Measurements from ENCODE around the gene ABI3BP. TPM values are rescaled to one million over a fixed set of nuclear protein-coding genes. Genes with fewer than 3 reads are reported as not detected.

Gene ABI3BP
- total RNA-seq, 1 experiment from 2014 or later = 0.74 TPM

GRCh38 chr3:100912976-100913545 is 80.2 kb downstream of the ABI3BP start:
- Mint-ChIP-seq H3K27me3 (ENCODE audit: low read depth) (no peaks in the 10 kb centered on the region), H3K4me3 (no peak overlapping the region), H3K36me3 (0 out of 2 replicates have a peak, but pooled peaks cover 4% of the 10 kb centered on the region), H3K4me1 (peaks cover 16% of the 10 kb centered on the region), H3K27ac (no peak overlapping the region), H3K9me3 (peaks cover 12% of the 10 kb centered on the region)
- ChIA-PET POLR2A (no interaction called here), CTCF (no interaction called here)
- ATAC-seq (no peak), DNase-seq (ENCODE audit: low spot score) (no peak)
- TF ChIP-seq USF1 (CRISPR knock-in tag; IDR thresholded peaks at IDR 0.05) = no peak
- no peak for TF ChIP-seq RELA (CRISPR knock-in tag; IDR thresholded peaks at IDR 0.05; ENCODE audit: borderline replicate concordance)
- no peak for TF ChIP-seq ZNF263 (CRISPR knock-in tag; IDR thresholded peaks at IDR 0.05; ENCODE audit: low read depth)
- no peak for TF ChIP-seq FOXP4 (CRISPR knock-in tag; IDR thresholded peaks at IDR 0.05)
- no peak for TF ChIP-seq ZNF512 (CRISPR knock-in tag; IDR thresholded peaks at IDR 0.05; ENCODE audit: borderline replicate concordance)
- TF ChIP-seq E2F1 (CRISPR knock-in tag; IDR thresholded peaks at IDR 0.05) = no peak
- no peak for TF ChIP-seq ESRRA (CRISPR knock-in tag; IDR thresholded peaks at IDR 0.05; ENCODE audit: borderline replicate concordance)
- TF ChIP-seq ERG (CRISPR knock-in tag; IDR thresholded peaks at IDR 0.05) = no peak
- no peak for TF ChIP-seq IRF1 (CRISPR knock-in tag; IDR thresholded peaks at IDR 0.05)
- no peak for TF ChIP-seq EMX1 (CRISPR knock-in tag; IDR thresholded peaks at IDR 0.05)
- TF ChIP-seq CTCF (IDR thresholded peaks at IDR 0.05) = no peak
- no peak for TF ChIP-seq ZBTB43 (CRISPR knock-in tag; IDR thresholded peaks at IDR 0.05)
- TF ChIP-seq ARID4B (CRISPR knock-in tag; IDR thresholded peaks at IDR 0.05; ENCODE audit: borderline replicate concordance) = no peak
- no peak for TF ChIP-seq USF2 (CRISPR knock-in tag; IDR thresholded peaks at IDR 0.05)
- no peak for TF ChIP-seq ZBTB21 (CRISPR knock-in tag; IDR thresholded peaks at IDR 0.05; ENCODE audit: borderline replicate concordance)
- no peak for TF ChIP-seq GTF2I (CRISPR knock-in tag; conservative IDR thresholded peaks at IDR 0.05)
- TF ChIP-seq ZNF232 (CRISPR knock-in tag; IDR thresholded peaks at IDR 0.05) = no peak
- no peak for TF ChIP-seq OVOL2 (CRISPR knock-in tag; IDR thresholded peaks at IDR 0.05; ENCODE audit: borderline replicate concordance)
